Transverse colon (tissue), 4 donors: ENCODE data around the gene UQCRH.
"Not testable (repeated sequence)": the region's sequence is repeated elsewhere in the genome, so short reads cannot be mapped to it uniquely, and the experiment has no call there.

Experiments
- CTCF ChIP-seq, 5 experiments: fragments of 200-600 bp in 3 of 5; fragments of 450-650 bp in 2 of 5; sonication (generic) in 3 of 5; IDR thresholded peaks; 1 replicate in 2 of 5; 2 replicates in 3 of 5; pipeline ENCODE4 v1.5.1; 2016 to 2017; ENCODE audit warnings: antibody characterized with exemption in 5 of 5, inconsistent platforms in 3 of 5, mild to moderate bottlenecking in 2 of 5, moderate library complexity in 1 of 5
- POLR2A ChIP-seq: fragments of 450-650 bp; IDR thresholded peaks from one replicate; pipeline ENCODE4 v1.6.1; 2016; ENCODE audit warnings: antibody characterized with exemption, mild to moderate bottlenecking, moderate library complexity
- POLR2AphosphoS5 ChIP-seq, 3 donors: sonication (generic); formaldehyde crosslinking; IDR thresholded peaks; one replicate each; pipeline ENCODE4 v1.6.1; 2016; ENCODE audit warnings: antibody characterized with exemption in 3 of 3

DNA sequence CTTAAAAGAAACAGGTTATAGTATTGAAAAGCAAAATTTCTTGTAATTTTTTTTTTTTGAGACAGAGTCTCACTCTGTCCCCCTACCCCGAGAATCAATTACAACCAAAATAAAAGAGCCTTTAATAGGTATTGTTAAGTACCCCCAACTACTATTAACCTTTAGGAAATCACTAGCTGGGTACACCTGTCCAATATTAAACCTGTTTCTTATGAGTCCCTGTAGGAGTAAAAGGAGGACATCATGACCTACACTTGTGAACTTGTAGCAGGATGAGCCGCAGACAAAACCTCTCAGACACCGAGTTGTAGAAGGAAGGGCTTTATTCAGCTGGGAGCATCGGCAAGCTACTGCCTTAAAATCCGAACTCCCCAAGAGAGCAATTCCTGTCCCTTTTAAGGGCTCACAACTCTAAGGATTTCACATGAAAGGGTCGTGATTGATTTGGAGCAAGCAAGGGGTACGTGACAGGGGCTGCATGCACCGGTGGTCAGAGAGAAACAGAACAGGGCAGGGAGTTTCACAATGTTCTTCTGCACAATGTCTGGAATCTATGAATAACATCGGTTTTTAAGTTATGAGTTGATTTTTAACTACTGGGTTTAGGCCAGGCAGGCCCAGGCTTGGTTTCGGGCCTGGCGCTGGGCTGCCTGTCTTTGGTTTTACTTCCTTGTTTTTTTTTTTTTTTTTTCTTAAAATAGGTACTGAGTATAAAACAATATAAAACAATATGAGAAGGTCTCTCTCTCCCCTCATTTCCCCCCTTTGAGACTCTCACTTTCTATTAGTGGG is 22.0 kb downstream of the UQCRH start:
- not testable (repeated sequence) for TF ChIP-seq CTCF (IDR thresholded peaks at IDR 0.05); POLR2A; POLR2AphosphoS5 (IDR thresholded peaks at IDR 0.05)
